Osteoblast (primary cell): Measurements from ENCODE around the gene IDI1. TPM values are rescaled to one million over a fixed set of nuclear protein-coding genes. Genes with fewer than 3 reads are reported as not detected.

Experiments
- DNase-seq: peaks from one replicate; pipeline ENCODE4 v3.0.0; 2011; ENCODE audit warnings: low spot score, mixed read lengths; ENCODE audit not compliant: insufficient read length; ENCODE audit errors: missing footprints
- H2AFZ ChIP-seq: 2 replicates; pipeline ENCODE4 v1.6.0; 2011; ENCODE audit warnings: mild to moderate bottlenecking, low read length
- H3K27ac ChIP-seq: 2 replicates; pipeline ENCODE4 v1.5.1; 2011; ENCODE audit warnings: mild to moderate bottlenecking, low read depth, low read length, moderate library complexity
- H3K27me3 ChIP-seq: 2 replicates; pipeline ENCODE4 v1.6.0; 2012; ENCODE audit warnings: mild to moderate bottlenecking, control low read depth, inconsistent platforms, low read length, moderate library complexity; ENCODE audit not compliant: insufficient read depth
- H3K36me3 ChIP-seq: 2 replicates; pipeline ENCODE4 v1.5.1; 2011; ENCODE audit warnings: mild to moderate bottlenecking, low read length, control low read depth, moderate library complexity; ENCODE audit not compliant: insufficient read depth
- H3K4me1 ChIP-seq: 2 replicates; pipeline ENCODE4 v1.5.1; 2011; ENCODE audit warnings: mild to moderate bottlenecking, low read length, control low read depth, moderate library complexity; ENCODE audit not compliant: insufficient read depth
- H3K4me2 ChIP-seq: 2 replicates; pipeline ENCODE4 v1.6.0; 2011; ENCODE audit warnings: mild to moderate bottlenecking, low read length; ENCODE audit not compliant: insufficient read depth
- H3K4me3 ChIP-seq: fragments of 200-600 bp; sonication (generic); 3 replicates; pipeline ENCODE4 v1.5.1; 2012; ENCODE audit warnings: mild to moderate bottlenecking, low read length, inconsistent platforms; ENCODE audit not compliant: insufficient read depth
- H3K79me2 ChIP-seq: 2 replicates; pipeline ENCODE4 v1.6.0; 2012; ENCODE audit warnings: mild to moderate bottlenecking, low read length, control low read depth, inconsistent platforms; ENCODE audit not compliant: insufficient read depth
- H3K9me3 ChIP-seq: 2 replicates; pipeline ENCODE4 v1.5.1; 2011; ENCODE audit warnings: low read depth, low read length, control low read depth
- H4K20me1 ChIP-seq: 2 replicates; pipeline ENCODE4 v1.6.0; 2012; ENCODE audit warnings: mild to moderate bottlenecking, low read length, control low read depth; ENCODE audit not compliant: insufficient read depth
- total RNA-seq: library from RNA; depleted of rRNA; stranded (reverse); fragments of >200 nt; gene quantifications from 2 replicates; pipeline ENCODE4 v1.2.3, GENCODE V29; 2012
- TF ChIP-seq, protein P1 (sequence below): IDR thresholded peaks from 2 replicates; pipeline ENCODE4 v1.5.1; 2011; ENCODE audit warnings: mild to moderate bottlenecking, low read depth, low read length, moderate library complexity; ENCODE audit errors: extremely low read depth

Gene IDI1
- total RNA-seq, 1 donor, result 104 TPM

DNA sequence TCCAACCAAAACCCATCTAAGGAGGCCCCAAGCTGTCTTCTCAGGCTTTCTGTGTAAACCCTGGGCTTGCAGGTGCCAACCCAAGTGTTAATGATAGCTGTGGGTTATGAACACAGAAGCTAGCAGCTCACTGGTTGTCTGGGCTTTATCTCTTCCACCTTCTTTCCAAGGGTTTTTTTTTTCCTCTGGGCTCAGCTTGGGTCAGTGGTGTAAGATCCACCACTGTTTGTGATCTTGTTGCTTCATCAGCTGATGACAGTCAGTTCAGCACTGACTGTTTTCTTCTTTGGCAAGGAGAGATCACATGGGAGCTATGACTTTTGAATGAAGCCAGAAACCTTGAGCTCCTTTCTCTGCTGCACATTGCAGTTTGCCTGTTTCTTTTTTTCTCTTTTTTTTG is 56.0 kb downstream of the IDI1 start:
- DNase-seq, result no peak
- Histone ChIP-seq H3K79me2 (peaks cover 86% of the 10 kb centered on the region), H3K9me3 (no peaks in the 10 kb centered on the region), H2AFZ (no peak overlapping the region), H3K4me2 (no peak overlapping the region), H3K27ac (no peak overlapping the region), H3K36me3 (peaks cover 55% of the 10 kb centered on the region), H3K27me3 (no peaks in the 10 kb centered on the region), H4K20me1 (peaks cover 50% of the 10 kb centered on the region), H3K4me3 (no peak overlapping the region), H3K4me1 (peaks cover 12% of the 10 kb centered on the region)
- TF ChIP-seq, protein P1, sequence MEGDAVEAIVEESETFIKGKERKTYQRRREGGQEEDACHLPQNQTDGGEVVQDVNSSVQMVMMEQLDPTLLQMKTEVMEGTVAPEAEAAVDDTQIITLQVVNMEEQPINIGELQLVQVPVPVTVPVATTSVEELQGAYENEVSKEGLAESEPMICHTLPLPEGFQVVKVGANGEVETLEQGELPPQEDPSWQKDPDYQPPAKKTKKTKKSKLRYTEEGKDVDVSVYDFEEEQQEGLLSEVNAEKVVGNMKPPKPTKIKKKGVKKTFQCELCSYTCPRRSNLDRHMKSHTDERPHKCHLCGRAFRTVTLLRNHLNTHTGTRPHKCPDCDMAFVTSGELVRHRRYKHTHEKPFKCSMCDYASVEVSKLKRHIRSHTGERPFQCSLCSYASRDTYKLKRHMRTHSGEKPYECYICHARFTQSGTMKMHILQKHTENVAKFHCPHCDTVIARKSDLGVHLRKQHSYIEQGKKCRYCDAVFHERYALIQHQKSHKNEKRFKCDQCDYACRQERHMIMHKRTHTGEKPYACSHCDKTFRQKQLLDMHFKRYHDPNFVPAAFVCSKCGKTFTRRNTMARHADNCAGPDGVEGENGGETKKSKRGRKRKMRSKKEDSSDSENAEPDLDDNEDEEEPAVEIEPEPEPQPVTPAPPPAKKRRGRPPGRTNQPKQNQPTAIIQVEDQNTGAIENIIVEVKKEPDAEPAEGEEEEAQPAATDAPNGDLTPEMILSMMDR, result no peak

DNA sequence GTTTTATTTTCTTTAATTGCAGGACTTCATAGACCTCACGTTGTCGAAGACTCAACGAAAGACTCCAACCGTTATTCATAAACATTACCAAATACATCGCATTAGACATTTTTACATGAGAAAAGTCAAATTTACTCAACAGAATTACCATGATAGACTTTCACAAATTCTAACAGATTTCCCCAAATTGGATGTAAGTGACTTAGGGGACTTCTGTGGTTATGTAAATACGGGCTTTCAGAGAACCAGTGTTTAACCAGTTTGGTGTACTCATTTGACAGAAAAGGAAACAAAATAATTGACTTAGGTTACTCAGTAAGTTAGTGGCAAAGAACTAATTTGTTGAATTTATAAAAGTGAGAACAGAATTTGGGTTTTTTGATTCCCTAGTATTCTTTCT is 56.5 kb downstream of the IDI1 start:
- TF ChIP-seq, protein P1, result no peak
- H3K4me3 ChIP-seq, result no peak overlapping the region
- H3K79me2 ChIP-seq, result peaks cover 83% of the 10 kb centered on the region
- no peaks in the 10 kb centered on the region for H3K9me3 ChIP-seq
- H3K4me2 ChIP-seq, result no peak overlapping the region
- peaks cover 13% of the 10 kb centered on the region for H3K4me1 ChIP-seq
- H3K27ac ChIP-seq, result no peak overlapping the region
- H2AFZ ChIP-seq, result no peak overlapping the region
- peaks cover 51% of the 10 kb centered on the region for H3K36me3 ChIP-seq
- no peak for DNase-seq
- H3K27me3 ChIP-seq, result no peaks in the 10 kb centered on the region
- peaks cover 47% of the 10 kb centered on the region for H4K20me1 ChIP-seq

DNA sequence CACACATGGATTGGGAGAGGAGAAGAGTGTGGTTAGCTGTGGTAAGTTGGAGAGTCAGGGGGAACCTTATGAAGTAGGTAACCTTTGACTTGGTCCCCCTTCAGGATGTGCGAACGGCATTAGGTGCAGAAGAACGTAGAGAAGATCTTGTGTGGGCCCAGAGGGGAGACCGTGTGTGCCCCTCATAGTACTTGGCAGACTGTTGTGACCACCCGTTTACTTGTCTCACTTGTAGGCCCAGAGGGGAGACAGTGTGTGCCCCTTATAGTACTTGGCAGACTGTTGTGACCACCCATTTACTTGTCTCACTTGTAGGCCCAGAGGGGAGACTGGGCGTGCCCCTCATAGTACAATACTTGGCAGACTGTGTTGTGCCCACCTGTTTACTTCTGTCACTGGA is 58.1 kb downstream of the IDI1 start:
- Histone ChIP-seq H3K4me3 (no peak overlapping the region), H3K4me1 (peaks cover 29% of the 10 kb centered on the region), H4K20me1 (peaks cover 39% of the 10 kb centered on the region), H3K9me3 (no peaks in the 10 kb centered on the region), H3K36me3 (peaks cover 34% of the 10 kb centered on the region), H3K4me2 (no peak overlapping the region), H3K79me2 (peaks cover 72% of the 10 kb centered on the region), H3K27me3 (no peaks in the 10 kb centered on the region), H2AFZ (no peak overlapping the region), H3K27ac (no peak overlapping the region)
- TF ChIP-seq, protein P1, result no peak
- DNase-seq, result no peak

Other genes starting within 250 kb of the IDI1 start
- gene LARP4B, start 117.4 kb downstream of the IDI1 start, total RNA-seq, result 44.5 and 46.0 TPM in 2 replicates
- gene GTPBP4, start 60.7 kb downstream of the IDI1 start, total RNA-seq, result 25.0 and 27.1 TPM in 2 replicates
- not detected in 2 replicates for gene IDI2, start 23.3 kb downstream of the IDI1 start, total RNA-seq
- 18.8 and 20.6 TPM in 2 replicates for gene WDR37, start 7.3 kb upstream of the IDI1 start, total RNA-seq